Measurements from ENCODE around the gene RIC8A.

- TF ChIP-seq CTCF (IDR thresholded peaks at IDR 0.05) = no peak
- TF ChIP-seq EZH2phosphoT487 (IDR thresholded peaks at IDR 0.05) = no peak
- no peak for TF ChIP-seq EZH2 (IDR thresholded peaks at IDR 0.05)
Measured at GRCh38 chr11:211741-212140, 4.2 kb downstream of the RIC8A start.
